Measurements from ENCODE around the gene CCDC127. TPM values are rescaled to one million over a fixed set of nuclear protein-coding genes. Genes with fewer than 3 reads are reported as not detected.

CCDC127 gene
- total and polyA plus RNA-seq, 4 donors = 1.1 to 2.6 (median 2.1) TPM

- peak; percentile 85 for DNase-seq (ENCODE audit: low spot score)
- no peaks in the 10 kb centered on the region for H3K27me3 ChIP-seq (ENCODE audit: control insufficient read depth in 4 of 4, insufficient read depth in 4 of 4, low read length in 3 of 4)
- TF ChIP-seq EGR1 (IDR thresholded peaks at IDR 0.05; ENCODE audit: low read depth in 2 of 2) = no peak
- TF ChIP-seq RAD21 (IDR thresholded peaks at IDR 0.05) = peak; percentile 81 to 91
- no peak for TF ChIP-seq HNF4G (IDR thresholded peaks at IDR 0.05)
- TF ChIP-seq HNF4A (conservative IDR thresholded peaks at IDR 0.05) = no peak
- no peak for TF ChIP-seq REST (IDR thresholded peaks at IDR 0.05)
- TF ChIP-seq TAF1 (conservative IDR thresholded peaks at IDR 0.05) = no peak
- TF ChIP-seq FOXA1 (IDR thresholded peaks at IDR 0.05) = no peak
- TF ChIP-seq FOXA2 (IDR thresholded peaks at IDR 0.05) = no peak
- TF ChIP-seq JUND (IDR thresholded peaks at IDR 0.05) = no peak
- TF ChIP-seq YY1 (IDR thresholded peaks at IDR 0.05) = no peak
- no peak for TF ChIP-seq NR2F2 (IDR thresholded peaks at IDR 0.05)
- TF ChIP-seq MAX (IDR thresholded peaks at IDR 0.05) = no peak
- TF ChIP-seq GABPA (IDR thresholded peaks at IDR 0.05 in 1 of 2, conservative IDR thresholded peaks at IDR 0.05 in 1 of 2) = no peak
- no peak for TF ChIP-seq ATF3 (IDR thresholded peaks at IDR 0.05)
- TF ChIP-seq RXRA (IDR thresholded peaks at IDR 0.05) = no peak
- peak; percentile 94 for TF ChIP-seq CTCF (IDR thresholded peaks at IDR 0.05; ENCODE audit: low read depth, low read length, missing input control)
- H3K4me3 ChIP-seq (ENCODE audit: low read depth in 1 of 3, low read length in 3 of 3) = no peak overlapping the region
- peaks cover 2 to 22% (median 16%) of the 10 kb centered on the region in 4 donors for H3K4me1 ChIP-seq (ENCODE audit: control insufficient read depth in 4 of 4, insufficient read depth in 4 of 4, low read length in 3 of 4)
- H3K9me3 ChIP-seq (ENCODE audit: control insufficient read depth in 4 of 4, low read length in 3 of 4) = no peaks in the 10 kb centered on the region
- H3K36me3 ChIP-seq (ENCODE audit: control insufficient read depth in 4 of 4, insufficient read depth in 3 of 4, low read depth in 1 of 4, low read length in 3 of 4) = no peaks in the 10 kb centered on the region
- H3K9ac ChIP-seq (ENCODE audit: low read depth in 1 of 2, low read length in 2 of 2) = no peak overlapping the region
- H3K27ac ChIP-seq (ENCODE audit: low read depth in 1 of 2, low read length in 2 of 2) = no peak overlapping the region
- 38% methylated on average over 37 of the region's 37 CpGs for WGBS
These were observed 29.2 kb downstream of the CCDC127 start for GRCh38 chr5:188488-189481.
